ENCODE results near the gene BAZ2B.
"Not testable (repeated sequence)": the region's sequence is repeated elsewhere in the genome, so short reads cannot be mapped to it uniquely, and the experiment has no call there.

BAZ2B gene

GRCh38 chr2:159571540-159572260, 44.6 kb downstream of the BAZ2B start:
- no peak for DNase-seq

- no peak for DNase-seq
Measured at GRCh38 chr2:159564081-159564480, 52.3 kb downstream of the BAZ2B start.

- DNase-seq: no peak
Measured at GRCh38 chr2:159562248-159562647, 54.1 kb downstream of the BAZ2B start.

- no peak for DNase-seq
Measured at GRCh38 chr2:159561786-159562185, 54.6 kb downstream of the BAZ2B start.

- DNase-seq: no peak
Measured at GRCh38 chr2:159561242-159561641, 55.1 kb downstream of the BAZ2B start.

GRCh38 chr2:159559034-159559433, 57.3 kb downstream of the BAZ2B start:
- no peak for DNase-seq

GRCh38 chr2:159558479-159558878, 57.9 kb downstream of the BAZ2B start:
- no peak for DNase-seq

GRCh38 chr2:159557437-159558034, 58.8 kb downstream of the BAZ2B start:
- DNase-seq: no peak

- no peak for DNase-seq
Measured at GRCh38 chr2:159555651-159556392, 60.5 kb downstream of the BAZ2B start.

- DNase-seq: no peak
Measured at GRCh38 chr2:159553727-159554126, 62.6 kb downstream of the BAZ2B start.

- DNase-seq: no peak
Measured at GRCh38 chr2:159551806-159552205, 64.5 kb downstream of the BAZ2B start.

- DNase-seq: no peak
Measured at GRCh38 chr2:159550231-159550630, 66.1 kb downstream of the BAZ2B start.

- DNase-seq: no peak
Measured at GRCh38 chr2:159549234-159549633, 67.1 kb downstream of the BAZ2B start.

GRCh38 chr2:159546716-159547430, 69.5 kb downstream of the BAZ2B start:
- DNase-seq: no peak

- no peak for DNase-seq
Measured at GRCh38 chr2:159546039-159546438, 70.3 kb downstream of the BAZ2B start.

GRCh38 chr2:159545085-159545484, 71.3 kb downstream of the BAZ2B start:
- DNase-seq: no peak

- no peak for DNase-seq
Measured at GRCh38 chr2:159542101-159542500, 74.2 kb downstream of the BAZ2B start.

- DNase-seq: no peak
Measured at GRCh38 chr2:159539701-159540100, 76.6 kb downstream of the BAZ2B start.

GRCh38 chr2:159538801-159539200, 77.5 kb downstream of the BAZ2B start:
- no peak for DNase-seq

- not testable (repeated sequence) for DNase-seq
Measured at GRCh38 chr2:159535261-159535660, 81.1 kb downstream of the BAZ2B start.

- DNase-seq: no peak
Measured at GRCh38 chr2:159531475-159531874, 84.9 kb downstream of the BAZ2B start.

- no peak for DNase-seq
Measured at GRCh38 chr2:159526433-159526832, 89.9 kb downstream of the BAZ2B start.

- DNase-seq: no peak
Measured at GRCh38 chr2:159525012-159525411, 91.3 kb downstream of the BAZ2B start.
